GM18858 (cell line): Measurements from ENCODE around the gene ZFPL1.

ENCODE experiments used
- ATAC-seq: cut with Tn5 transposase; IDR thresholded peaks from one replicate; pipeline ENCODE4 v1.9.1; 2021; ENCODE audit not compliant: unreplicated experiment

Gene ZFPL1

DNA sequence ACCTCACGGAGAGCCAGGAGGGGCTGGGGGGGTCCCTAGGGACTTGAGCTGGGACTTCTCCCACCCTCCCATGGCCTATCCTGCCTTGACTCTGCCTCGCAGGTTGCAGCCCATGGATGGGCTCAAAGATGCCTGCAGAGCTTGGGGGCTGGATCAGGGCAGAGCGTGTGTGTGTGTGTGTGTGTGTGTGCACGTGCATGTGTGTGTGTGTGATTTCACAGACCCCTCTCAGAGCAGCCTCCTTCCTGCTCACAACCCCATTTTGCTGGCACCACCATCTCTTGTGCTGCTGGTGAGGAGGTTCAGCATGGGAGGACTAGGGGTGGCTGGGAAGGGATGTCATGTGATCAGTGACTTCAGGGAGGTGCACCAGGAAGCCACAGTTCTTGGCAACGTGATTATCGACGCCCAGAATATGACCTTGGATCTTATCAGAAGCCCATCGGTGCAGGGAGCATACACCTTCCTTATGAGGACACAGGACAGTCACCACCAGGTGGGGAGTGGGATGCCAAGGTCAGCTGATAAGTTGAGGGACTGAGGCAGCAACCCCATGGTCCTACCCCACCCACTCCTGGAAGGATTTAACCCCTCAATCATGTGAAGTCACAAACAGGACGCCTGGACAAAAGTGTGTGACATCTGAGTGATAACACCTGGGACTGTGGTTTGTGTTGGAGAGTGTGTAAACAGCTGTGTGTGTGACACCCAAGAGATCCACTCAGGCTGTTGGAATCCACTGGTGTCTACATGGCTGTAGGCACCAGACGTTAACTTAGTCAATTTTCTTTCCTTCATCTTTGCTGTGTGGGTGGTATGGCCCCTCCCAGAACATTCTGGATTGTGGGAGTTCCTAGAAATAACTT, 23.8 kb upstream of the ZFPL1 start:
- ATAC-seq: no peak

DNA sequence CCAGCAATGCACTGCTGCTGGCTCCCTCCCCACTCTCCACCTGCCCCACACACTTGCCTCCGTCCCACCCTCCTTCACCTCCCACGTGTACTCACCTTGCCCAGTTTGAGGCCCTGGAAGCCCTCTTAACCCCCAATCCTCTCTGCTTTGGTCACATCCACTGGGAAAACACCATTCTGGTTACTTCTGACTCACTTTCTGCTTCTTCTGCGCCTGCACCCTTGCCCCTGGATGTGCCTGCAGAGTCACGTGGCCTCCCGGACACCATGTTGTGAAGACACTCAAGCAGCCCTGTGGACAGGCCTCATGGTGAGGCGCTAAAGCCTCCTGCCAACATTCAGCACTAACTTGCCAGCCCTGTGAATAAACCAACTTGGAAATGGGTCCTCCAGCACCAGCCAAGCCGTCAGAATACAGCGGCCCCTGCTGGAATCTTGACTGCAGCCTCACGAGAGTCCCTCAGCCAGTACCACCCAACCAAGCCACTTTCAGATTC, 23.1 kb upstream of the ZFPL1 start:
- ATAC-seq: no peak

DNA sequence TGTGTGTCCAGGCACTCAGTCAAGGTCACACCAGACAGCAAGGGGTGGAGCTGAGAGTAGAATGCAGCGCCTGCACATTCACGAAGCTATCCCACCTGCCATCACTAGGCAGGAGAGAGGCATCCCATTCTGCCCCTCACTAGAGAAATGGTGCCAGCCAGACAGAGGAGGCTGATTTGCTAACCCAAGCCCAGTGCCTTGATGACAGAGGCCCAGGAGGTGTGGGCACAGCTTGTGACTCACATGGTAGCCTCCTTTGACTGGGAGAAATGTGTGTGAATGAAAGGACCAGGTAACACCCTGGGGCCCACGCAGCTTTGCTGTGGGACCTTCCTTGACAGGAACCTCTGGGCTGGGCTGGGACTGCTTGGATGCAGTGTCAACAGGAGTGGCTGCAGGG, 20.5 kb upstream of the ZFPL1 start:
- ATAC-seq: no peak

DNA sequence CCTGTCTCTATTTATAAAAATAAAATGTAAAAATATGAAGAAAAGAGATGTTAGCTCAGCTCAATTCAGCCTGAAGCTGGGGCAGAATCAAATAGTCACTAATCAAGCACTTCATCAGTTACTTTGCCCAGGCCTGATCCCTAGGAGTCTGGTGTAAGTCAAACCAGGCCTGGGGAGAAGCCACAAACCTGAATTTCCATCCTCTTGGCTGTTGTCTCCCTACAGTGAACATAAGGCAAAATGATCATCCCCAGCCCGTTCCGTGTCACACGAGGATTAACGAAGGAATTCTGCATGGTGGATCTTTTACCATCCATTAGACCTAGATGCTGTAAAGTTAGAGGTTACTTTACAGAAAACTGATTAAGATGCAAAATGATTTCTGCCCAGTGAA, 19.2 kb upstream of the ZFPL1 start:
- ATAC-seq: no peak

DNA sequence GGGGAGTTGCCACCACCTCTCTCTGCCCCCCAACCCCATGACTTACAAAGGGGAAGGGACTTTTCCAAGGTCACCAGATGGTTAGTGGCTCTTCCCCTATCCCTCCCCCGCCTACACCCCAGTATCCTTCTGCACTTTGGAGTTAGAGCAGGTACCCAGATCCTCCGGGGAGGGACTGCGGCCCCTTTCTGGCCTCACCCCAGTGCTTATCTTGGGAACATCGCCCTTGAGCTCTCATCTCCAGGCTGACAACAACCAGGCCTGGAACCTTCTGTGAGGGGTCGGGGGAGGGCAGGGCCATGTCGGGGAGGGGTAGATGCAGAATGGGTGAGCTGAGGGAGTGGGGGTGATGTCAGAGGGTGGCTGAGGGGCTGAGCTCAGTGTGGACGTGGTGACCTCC, 18.2 kb upstream of the ZFPL1 start:
- no peak for ATAC-seq

DNA sequence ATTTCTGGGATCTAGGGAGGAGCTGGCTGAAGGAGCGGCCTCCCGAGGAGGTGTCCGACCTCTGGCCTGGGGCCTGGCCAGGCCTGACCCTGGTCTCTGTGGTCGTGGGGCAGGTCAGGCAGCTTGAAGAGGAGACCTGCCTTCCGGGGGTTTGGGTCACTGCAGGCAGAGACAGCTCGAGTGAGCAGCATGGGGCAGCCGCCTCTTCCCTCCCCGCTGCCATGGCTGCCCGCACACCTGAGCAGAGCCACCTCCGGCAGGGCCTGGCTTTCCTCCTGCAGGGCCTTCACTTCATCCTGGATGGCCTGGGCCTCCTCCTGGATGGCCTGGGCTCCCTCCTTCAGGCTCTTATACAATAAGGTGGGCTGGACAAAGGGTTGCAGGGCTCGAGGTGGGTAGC, 17.7 kb upstream of the ZFPL1 start:
- no peak for ATAC-seq

DNA sequence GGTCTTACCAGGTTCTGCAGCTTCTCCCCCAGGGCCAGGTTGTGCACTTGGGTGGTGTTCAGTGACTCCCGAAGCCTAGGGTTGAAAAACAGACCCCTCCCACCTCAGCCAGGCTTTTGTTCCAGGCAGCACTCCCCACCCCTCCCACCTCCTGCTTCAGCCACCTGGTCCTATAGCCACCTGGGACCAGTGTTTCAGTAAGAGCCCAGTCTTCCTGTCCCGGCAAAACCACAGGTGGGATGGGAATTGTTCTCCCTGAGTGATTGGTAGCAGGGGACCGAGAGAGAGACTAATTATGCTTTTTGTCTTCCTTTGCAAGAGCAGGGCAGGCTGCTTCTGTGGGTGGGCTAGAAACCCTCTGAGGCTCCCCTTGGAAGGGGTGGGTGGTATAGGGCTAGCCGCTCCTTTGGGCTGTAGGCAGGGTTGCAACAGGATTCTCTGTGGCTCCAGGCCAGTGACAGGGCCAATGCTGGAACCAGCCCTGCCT, 17.2 kb upstream of the ZFPL1 start:
- ATAC-seq: no peak

DNA sequence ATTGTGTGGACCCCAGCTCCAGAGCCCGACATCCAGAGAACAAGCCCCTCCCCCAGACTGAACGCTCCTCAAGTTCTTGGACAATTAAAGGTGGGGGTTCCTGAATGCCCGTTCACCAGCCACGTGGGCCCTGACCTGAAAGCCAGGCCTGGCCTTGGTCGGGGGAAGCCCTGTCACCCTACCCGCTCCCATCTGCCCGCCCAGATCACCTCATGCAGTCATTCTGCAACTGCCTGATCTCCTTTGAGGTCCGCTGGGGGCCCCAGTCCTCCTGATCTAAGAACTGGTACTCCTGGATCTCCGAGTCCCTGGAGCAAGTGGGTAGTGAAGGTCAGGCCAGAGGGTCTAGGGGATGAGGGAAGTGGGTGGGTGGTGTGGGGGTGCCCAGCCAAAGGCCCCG, 16.6 kb upstream of the ZFPL1 start:
- ATAC-seq: no peak

DNA sequence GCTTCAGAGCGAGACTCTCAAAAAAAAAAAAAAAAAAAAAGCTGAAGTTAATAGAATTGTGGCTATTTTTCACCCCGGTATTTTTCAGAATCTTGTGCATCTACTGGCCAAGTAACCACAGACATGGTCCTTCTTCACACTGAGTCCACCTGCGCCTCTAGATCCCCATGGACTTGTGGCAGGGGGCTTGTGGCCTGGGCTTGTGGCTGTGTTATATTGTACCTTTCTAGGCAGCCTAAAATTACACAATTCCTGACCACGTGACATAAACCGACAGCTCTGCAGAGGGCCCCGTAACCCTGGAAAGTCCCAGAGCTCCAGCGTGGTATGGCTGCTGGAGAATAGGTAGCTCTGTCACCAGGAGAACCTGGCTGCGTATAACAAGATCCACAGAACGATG, 14.8 kb upstream of the ZFPL1 start:
- ATAC-seq: no peak

DNA sequence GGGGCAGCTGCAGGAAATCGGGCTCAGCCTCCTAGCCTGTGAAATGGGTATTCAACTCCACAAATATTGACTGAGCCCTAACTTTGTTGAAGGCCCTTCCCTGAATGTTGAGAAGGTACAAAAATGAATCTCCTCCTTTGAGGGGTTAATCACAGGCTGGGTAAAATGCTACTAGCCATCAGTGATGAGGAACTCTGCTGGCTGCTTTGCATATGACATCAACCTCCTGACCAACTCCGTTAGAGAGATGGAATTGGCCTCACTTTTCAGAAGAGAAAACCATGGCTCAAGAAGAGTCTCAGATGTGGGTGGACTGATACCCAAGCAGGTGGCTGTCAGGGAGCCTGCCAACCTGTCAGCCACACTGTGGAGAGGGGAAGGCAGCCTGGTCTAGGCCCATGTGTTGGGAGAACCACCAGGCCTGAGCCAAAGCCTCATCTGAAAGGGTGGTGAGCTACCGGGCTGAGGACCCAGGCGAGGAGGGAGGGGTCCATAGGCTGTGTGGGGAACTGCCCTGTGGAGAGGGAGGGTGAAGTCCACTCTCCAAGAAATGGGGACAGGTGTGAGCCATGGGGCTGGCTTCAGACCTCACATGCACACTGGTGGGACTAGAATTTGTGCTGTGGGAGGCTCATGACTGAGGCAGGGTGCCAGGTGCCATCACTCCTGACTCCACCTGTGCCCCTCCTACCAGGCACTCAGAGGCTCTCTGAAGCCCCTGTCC, 12.0 kb upstream of the ZFPL1 start:
- ATAC-seq: no peak

DNA sequence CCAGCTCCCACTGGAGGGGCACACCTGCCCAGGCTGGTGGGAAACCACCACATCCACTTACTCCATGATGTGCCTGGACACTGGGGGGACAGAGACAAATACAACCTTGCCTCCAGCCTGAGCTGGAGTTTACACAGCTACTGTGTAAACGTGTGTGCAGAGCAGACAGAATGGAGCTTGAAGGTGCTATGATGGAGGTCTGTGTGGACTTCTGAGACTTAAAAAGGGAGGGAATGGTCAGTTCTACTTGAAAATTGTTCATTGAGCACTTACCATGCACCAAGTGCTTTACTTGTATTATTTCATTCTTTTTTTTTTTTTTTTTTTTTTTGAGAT, 11.4 kb upstream of the ZFPL1 start:
- no peak for ATAC-seq

DNA sequence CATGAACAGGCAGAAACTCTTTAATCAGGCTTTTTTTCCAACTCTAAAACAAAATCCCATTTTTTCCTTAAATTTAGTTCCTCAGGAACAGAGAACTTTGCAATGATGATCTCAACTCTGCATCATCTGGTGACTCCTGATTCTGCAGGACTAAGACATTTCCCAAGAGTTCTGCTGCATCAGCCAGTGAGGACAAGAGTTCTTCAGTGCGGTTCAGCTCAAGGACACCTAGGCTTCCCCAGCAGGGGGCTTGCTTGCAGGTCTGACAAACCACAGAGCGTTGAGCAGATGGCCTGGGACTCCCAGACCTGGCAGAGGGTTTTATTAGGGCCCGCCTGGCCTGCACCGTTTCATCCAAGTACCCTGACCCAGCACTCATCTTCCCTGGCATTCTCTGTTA, 6.6 kb upstream of the ZFPL1 start:
- ATAC-seq: no peak

DNA sequence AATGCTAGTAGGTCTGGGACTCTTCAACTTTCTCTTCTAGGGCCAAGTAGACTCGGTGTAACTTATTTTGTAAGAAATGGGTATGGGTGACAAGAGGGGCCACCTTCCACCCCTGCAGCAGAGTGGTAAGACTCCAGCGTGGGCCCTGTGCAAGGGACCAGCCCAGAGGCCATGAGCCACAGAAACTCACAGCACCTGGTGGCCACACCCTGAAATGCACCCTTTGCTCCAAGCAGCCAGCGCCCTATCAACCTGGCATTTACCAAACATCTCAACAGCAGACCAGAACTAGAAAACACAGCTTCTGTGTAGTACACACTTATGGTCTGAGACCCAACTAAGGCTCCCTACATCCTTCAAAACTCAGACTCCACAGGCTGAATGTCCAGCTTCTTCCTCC, 5.9 kb upstream of the ZFPL1 start:
- no peak for ATAC-seq

DNA sequence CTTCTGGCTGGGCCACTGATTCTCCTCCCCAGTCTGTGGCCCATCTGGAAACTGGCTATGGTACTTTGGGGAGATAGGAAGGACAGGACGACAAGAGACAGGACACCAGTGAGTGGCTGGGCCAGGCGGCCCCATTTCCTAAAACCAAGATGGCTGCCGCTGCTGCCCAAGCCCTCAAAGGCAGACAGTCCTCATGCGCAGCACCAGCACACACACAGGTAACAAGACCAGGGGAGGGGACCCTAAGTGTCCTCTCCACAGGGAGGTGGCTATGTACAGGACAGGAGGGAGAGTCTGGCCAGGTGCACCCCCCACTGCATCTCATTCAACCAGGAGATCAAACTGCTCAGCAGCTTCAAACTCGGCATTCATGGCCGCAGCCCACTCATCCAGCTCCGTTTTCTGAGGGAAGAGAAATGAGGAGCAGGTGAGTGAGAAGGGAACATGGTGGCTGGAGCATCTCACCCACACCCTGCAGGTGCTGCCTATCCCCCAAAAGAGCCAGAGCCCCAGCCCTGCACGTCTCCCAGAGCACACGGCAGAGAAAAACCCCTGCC, 5.2 kb upstream of the ZFPL1 start:
- ATAC-seq: no peak

DNA sequence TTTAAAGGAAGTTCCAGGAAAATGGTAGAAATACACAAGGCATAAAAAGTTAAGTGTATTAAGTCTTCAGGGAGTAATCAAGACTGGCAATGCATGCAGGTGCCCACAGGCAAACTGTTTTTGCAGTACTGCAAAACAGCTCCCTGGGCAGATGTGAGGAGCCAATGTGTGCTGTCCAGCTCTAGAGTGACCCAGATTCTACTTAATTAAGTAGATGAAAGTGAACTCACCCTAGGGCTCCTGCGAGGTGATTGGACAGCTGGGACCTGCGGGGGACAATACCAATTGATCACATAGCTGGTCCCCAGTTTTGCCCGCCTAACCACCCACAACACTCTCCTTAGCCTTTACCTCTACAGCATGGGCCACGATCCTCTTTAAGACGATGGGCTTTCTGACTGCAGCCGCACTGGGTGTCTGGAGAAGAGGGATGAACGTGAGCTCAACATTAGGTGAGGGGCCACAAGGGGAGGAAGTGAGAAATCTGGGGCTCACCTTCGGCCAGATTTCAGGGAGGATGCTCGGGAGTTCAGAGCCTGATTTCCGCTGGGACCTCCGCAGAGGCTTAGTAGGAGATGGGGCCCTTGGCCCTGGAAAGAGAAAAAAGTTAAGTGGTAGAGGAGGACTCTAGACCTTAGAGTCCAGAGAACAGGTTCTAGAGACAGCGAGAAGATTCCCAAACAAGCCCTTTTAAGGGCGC, 738 bp upstream of the ZFPL1 start:
- ATAC-seq: no peak

DNA sequence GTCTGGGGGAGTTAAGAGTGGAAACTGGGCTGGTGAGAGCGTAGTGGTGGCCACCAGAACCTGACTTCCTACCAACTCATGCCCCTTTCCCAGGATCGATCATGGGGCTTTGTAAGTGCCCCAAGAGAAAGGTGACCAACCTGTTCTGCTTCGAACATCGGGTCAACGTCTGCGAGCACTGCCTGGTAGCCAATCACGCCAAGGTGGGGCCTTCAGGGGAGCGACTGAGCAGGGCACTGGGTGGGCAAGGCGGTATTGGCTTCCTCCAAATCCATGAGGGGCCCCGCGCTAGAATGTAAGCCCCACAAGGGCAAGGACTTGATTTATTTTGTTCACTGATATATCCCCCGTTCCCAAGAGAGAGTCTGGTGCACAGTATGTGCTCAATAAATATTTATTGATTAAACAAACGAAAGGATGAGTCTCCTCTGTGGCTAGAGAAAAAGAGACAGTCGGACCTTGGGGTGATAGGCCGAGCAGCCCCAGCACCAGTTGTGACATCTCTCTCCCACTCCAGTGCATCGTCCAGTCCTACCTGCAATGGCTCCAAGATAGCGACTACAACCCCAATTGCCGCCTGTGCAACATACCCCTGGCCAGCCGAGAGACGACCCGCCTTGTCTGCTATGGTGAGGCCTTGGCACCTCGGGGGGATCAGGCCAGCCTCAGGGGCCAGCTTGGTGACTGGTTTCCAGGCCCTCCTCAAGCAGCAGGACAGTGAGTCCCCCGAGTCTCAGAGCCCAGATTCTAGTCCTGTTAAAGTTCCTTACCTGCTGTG, 765 bp downstream of the ZFPL1 start:
- no peak for ATAC-seq

DNA sequence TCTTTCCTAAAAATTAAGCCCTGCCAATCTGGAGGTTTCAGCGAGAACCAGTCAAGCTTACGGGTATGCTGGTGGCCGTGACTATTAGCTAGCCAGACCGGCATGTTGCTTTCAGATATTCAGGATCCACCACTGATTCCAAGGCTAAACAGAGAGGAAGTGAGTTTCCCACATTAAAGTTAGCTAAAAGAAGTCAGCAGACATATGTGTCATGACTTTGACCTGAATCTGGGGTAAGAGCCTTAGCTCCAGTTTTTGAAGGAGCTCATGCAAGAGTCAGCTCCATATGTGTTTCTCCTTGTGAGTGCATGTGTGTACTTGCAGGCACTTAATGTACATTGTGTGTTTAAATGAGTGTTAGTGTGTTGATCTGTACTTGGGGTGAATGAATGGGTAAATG, 1.4 kb downstream of the ZFPL1 start:
- no peak for ATAC-seq

DNA sequence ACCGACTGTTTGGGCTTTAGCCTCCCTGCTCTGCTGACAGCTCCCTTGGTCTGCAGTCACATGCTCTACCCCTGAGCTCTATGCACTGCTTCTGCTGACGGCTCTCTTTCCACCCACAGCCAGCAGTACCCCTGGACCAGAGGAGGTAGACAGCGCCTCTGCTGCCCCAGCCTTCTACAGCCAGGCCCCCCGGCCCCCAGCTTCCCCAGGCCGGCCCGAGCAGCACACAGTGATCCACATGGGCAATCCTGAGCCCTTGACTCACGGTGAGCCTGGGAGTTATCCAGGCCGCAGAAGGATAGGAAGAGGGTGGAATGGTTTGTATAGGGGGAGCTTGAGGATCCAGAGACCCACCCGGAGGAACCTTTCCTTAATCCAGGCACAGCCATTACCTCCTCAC, 2.8 kb downstream of the ZFPL1 start:
- no peak for ATAC-seq

DNA sequence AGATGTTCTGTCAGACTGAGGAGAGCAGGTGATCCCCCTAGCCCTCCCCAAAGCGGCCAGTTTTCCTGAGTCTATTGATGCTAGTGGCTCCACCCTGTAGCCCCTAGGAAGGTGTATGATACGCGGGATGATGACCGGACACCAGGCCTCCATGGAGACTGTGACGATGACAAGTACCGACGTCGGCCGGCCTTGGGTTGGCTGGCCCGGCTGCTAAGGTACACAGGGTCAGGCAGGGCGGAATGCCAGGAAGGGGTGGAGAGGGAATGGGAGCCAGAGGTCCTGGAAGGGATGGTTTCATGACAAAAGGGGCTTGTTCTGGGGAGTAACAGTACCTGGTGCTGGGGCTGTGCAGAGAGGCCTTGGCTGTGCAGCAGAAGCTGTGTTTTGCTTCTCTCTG, 3.2 kb downstream of the ZFPL1 start:
- ATAC-seq: no peak

DNA sequence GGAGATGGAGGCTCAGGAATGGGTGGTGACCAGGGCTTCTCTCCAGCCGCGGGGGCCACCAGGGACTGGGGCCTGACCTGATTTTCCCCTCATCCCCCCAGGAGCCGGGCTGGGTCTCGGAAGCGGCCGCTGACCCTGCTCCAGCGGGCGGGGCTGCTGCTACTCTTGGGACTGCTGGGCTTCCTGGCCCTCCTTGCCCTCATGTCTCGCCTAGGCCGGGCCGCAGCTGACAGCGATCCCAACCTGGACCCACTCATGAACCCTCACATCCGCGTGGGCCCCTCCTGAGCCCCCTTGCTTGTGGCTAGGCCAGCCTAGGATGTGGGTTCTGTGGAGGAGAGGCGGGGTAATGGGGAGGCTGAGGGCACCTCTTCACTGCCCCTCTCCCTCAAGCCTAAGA, 3.8 kb downstream of the ZFPL1 start:
- ATAC-seq: no peak

DNA sequence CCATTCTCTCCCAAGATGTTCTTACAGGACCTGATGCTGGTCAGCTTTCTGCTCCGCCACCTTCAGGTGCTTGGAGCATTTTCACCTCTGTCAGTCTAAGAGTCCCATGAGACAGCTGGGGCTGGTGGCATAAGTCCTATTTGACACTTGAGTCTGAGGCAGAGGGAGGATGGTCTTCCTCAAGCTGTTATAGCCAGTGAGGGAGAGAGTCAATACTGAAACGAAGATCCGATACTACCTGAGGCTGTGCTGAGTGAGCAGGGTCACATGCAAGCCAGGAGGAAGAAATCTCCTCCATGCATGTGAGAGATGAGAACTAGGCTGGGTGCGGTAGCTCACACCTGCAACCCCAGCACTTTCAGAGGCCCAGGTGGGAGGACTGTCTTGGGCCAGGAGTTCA, 5.6 kb downstream of the ZFPL1 start:
- no peak for ATAC-seq
